Natural killer cell (primary cell): Measurements from ENCODE around the gene AP1G2. TPM values are rescaled to one million over a fixed set of nuclear protein-coding genes. Genes with fewer than 3 reads are reported as not detected.

ENCODE experiments used
- ATAC-seq, 3 donors: fragments of 150-1000 bp in 2 of 3; fragments of 200-7000 bp in 1 of 3; cut with Tn5 transposase; 1 replicate in 1 of 3; 2 replicates in 2 of 3; pipeline ENCODE4 v1.10.0; 2021; ENCODE audit warnings: mild to moderate bottlenecking in 2 of 3, moderate library complexity in 2 of 3
- DNase-seq, 2 donors: peaks; one replicate each; pipeline versions ENCODE4 v3.0.0 to v3.0.0-alpha.2; 2013 to 2021; ENCODE audit warnings: mixed read lengths in 1 of 2
- H3K27ac ChIP-seq: one replicate; pipeline ENCODE4 v1.5.1; 2013; ENCODE audit warnings: mild to moderate bottlenecking, low read length
- H3K27me3 ChIP-seq: one replicate; pipeline ENCODE4 v1.6.1; 2013; ENCODE audit warnings: low read length; ENCODE audit not compliant: control insufficient read depth, insufficient read depth
- H3K36me3 ChIP-seq: one replicate; pipeline ENCODE4 v1.6.1; 2013; ENCODE audit warnings: low read length; ENCODE audit not compliant: control insufficient read depth, insufficient read depth
- H3K4me1 ChIP-seq: one replicate; pipeline ENCODE4 v1.6.1; 2013; ENCODE audit warnings: low read length; ENCODE audit not compliant: control insufficient read depth, insufficient read depth
- H3K4me3 ChIP-seq: one replicate; pipeline ENCODE4 v1.5.1; 2013; ENCODE audit warnings: low read length
- H3K9me3 ChIP-seq: one replicate; pipeline ENCODE4 v1.6.1; 2013; ENCODE audit warnings: low read length; ENCODE audit not compliant: control insufficient read depth, insufficient read depth
- H3K27ac Mint-ChIP-seq, 2 donors: one replicate each; pipeline ENCODE4 v1.8.0; 2022; ENCODE audit warnings: mild to moderate bottlenecking in 2 of 2, mixed read lengths in 2 of 2, moderate library complexity in 1 of 2
- H3K27me3 Mint-ChIP-seq, 2 donors: one replicate each; pipeline ENCODE4 v1.8.0; 2022; ENCODE audit warnings: low read depth in 2 of 2, mixed read lengths in 2 of 2
- H3K36me3 Mint-ChIP-seq: one replicate; pipeline ENCODE4 v1.8.0; 2022; ENCODE audit warnings: mixed read lengths
- H3K4me1 Mint-ChIP-seq, 2 donors: one replicate each; pipeline ENCODE4 v1.8.0; 2022; ENCODE audit warnings: mixed read lengths in 2 of 2
- H3K4me3 Mint-ChIP-seq: one replicate; pipeline ENCODE4 v1.8.0; 2022; ENCODE audit warnings: mild to moderate bottlenecking, moderate library complexity, mixed read lengths
- H3K9me3 Mint-ChIP-seq, 2 donors: one replicate each; pipeline ENCODE4 v1.8.0; 2022; ENCODE audit warnings: mixed read lengths in 2 of 2
- CTCF ChIP-seq: fragments of 200-600 bp; IDR thresholded peaks from one replicate; pipeline ENCODE4 v1.8.0; 2022; ENCODE audit warnings: antibody characterized with exemption
- WGBS: methylation state at CpG from one replicate; pipeline ENCODE4 v1.1.7; 2013; ENCODE audit warnings: missing lambda C conversion rate; ENCODE audit not compliant: insufficient coverage; 5-methylcytosine and 5-hydroxymethylcytosine counted together
- intact Hi-C: fragments of 100-400 bp; cut with micrococcal nuclease; formaldehyde crosslinking; loops from one replicate; pipeline ENCODE4 v1.14.2; 2022
- total RNA-seq, 4 donors: library from RNA; stranded (reverse); fragments of 120-200 nt in 1 of 4; gene quantifications; one replicate each; pipeline versions ENCODE4 v1.2.3 to v1.2.4, GENCODE V29; 2013 to 2022

Gene AP1G2
- total RNA-seq, 3 donors from 2014 or later (not counting 1 experiment from before 2014, with no cell fraction given), result 219 to 296 (median 259) TPM

- Histone ChIP-seq H3K9me3 (no peaks in the 10 kb centered on the region), H3K4me3 (no peak overlapping the region), H3K36me3 (peaks cover 64% of the 10 kb centered on the region), H3K4me1 (peaks cover 14% of the 10 kb centered on the region), H3K27me3 (no peaks in the 10 kb centered on the region), H3K27ac (no peak overlapping the region)
- DNase-seq, result no peak
- no peaks in the 10 kb centered on the region for H3K36me3 Mint-ChIP-seq
- 97% methylated on average over 2 of the region's 2 CpGs for WGBS
- no peak for ATAC-seq
- H3K4me1 Mint-ChIP-seq, result peaks cover 21 to 28% of the 10 kb centered on the region in 2 donors
- peak overlapping the region; percentile 38 to 64 for H3K27ac Mint-ChIP-seq
- TF ChIP-seq CTCF, result no peak
- H3K9me3 Mint-ChIP-seq, result no peaks in the 10 kb centered on the region
- H3K27me3 Mint-ChIP-seq, result no peaks in the 10 kb centered on the region
- intact Hi-C loops, result loop anchor here (5.0 kb wide), 1 partner anchor 234 kb away; no protein-coding TSS in a partner anchor
- no peak overlapping the region for H3K4me3 Mint-ChIP-seq
Observed at GRCh38 chr14:23561259-23561658, 6.3 kb downstream of the AP1G2 start.

GRCh38 chr14:23559926-23560520 lies 7.6 kb downstream of the AP1G2 start:
- peak overlapping the region in 1 of 2 donors; percentile 63 for H3K27ac Mint-ChIP-seq
- DNase-seq, result no peak
- Histone ChIP-seq H3K9me3 (no peaks in the 10 kb centered on the region), H3K36me3 (peaks cover 59% of the 10 kb centered on the region), H3K27me3 (no peaks in the 10 kb centered on the region), H3K4me1 (peaks cover 21% of the 10 kb centered on the region), H3K4me3 (no peak overlapping the region), H3K27ac (no peak overlapping the region)
- no peaks in the 10 kb centered on the region for H3K36me3 Mint-ChIP-seq
- H3K27me3 Mint-ChIP-seq, result no peaks in the 10 kb centered on the region
- no peak for ATAC-seq
- no peak overlapping the region for H3K4me3 Mint-ChIP-seq
- H3K9me3 Mint-ChIP-seq, result no peaks in the 10 kb centered on the region
- peaks cover 26 to 38% of the 10 kb centered on the region in 2 donors for H3K4me1 Mint-ChIP-seq
- 93% methylated on average over 3 of the region's 3 CpGs for WGBS
- no peak for TF ChIP-seq CTCF
- intact Hi-C loops, result loop anchor here (1.0 to 5.0 kb wide), 2 partner anchors 82 to 233 kb away; no protein-coding TSS in a partner anchor

- intact Hi-C loops, result loop anchor here (1.0 kb wide), 1 partner anchor 81 kb away; no protein-coding TSS in a partner anchor
- H3K4me3 ChIP-seq, result no peak overlapping the region
- ATAC-seq (no peak), DNase-seq (peak; percentile 63 to 87)
- no peaks in the 10 kb centered on the region for H3K9me3 ChIP-seq
- Mint-ChIP-seq H3K4me1 (peaks cover 26 to 35% of the 10 kb centered on the region in 2 donors), H3K9me3 (no peaks in the 10 kb centered on the region), H3K4me3 (no peak overlapping the region), H3K36me3 (no peaks in the 10 kb centered on the region), H3K27ac (peak overlapping the region in 1 of 2 donors; percentile 63), H3K27me3 (no peaks in the 10 kb centered on the region)
- H3K36me3 ChIP-seq, result peaks cover 52% of the 10 kb centered on the region
- H3K4me1 ChIP-seq, result peaks cover 21% of the 10 kb centered on the region
- H3K27me3 ChIP-seq, result no peaks in the 10 kb centered on the region
- WGBS, result 85% methylated on average over 20 of the region's 21 CpGs
- peak; percentile 82 for TF ChIP-seq CTCF
- no peak overlapping the region for H3K27ac ChIP-seq
Observed at GRCh38 chr14:23559010-23559925, 8.3 kb downstream of the AP1G2 start.
